Measurements from ENCODE around the gene CFAP73.

CFAP73 gene

DNA sequence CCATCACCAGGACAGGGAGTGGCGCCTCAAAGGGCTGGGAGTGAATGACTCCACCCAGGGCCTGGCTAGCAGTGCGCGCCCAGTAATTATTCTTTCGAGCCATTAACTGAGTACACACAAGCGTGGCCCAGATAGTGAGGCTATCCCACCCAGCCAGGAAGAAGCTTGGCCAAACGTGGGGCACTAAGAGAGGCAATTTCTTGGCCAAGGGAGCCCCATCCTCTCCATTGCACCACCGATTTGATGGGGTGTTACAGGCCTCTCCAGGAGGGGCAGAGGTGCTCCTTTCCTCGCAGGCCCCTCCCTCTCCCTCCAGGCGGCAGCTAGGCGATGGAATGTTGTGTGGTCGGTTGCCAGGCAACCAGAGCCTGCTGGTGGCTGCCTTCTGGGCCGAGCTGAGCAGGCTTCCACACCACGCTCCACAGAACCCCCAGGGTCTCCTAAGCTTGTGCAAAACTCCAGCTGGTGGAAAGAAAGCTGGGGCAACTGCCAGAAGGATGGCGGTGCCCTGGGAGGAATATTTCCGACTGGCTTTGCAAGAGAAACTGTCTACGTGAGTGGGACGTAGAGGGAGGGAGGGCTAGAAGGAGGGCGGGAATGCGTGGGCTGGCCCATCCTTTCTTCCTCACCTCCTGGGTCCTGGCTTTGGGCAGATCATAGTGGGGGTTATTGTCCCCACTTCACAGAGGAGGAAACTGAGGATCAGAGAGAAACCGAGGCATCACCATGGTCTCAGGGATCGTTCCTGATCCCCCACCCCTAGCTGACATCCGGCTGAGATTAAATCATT, at the start of gene CFAP73:
Gene CFAP73 (plus strand): TSS at position 364 of the 790 bp plus-strand sequence. CDS start 134 bp downstream, at position 498.
- Histone ChIP-seq H3K36me3 (ENCODE audit: control insufficient read depth, insufficient read depth, low read length) (no peaks in the 10 kb centered on the region), H3K4me3 (replicated peaks; ENCODE audit: low read depth, low read length) (no peak within 1 kb of the TSS), H3K27me3 (replicated peaks; ENCODE audit: control insufficient read depth, insufficient read depth, low read length) (peaks cover 2% of the 10 kb centered on the region; the same call in 1 of the 2 replicates)
- TF ChIP-seq, protein P1, sequence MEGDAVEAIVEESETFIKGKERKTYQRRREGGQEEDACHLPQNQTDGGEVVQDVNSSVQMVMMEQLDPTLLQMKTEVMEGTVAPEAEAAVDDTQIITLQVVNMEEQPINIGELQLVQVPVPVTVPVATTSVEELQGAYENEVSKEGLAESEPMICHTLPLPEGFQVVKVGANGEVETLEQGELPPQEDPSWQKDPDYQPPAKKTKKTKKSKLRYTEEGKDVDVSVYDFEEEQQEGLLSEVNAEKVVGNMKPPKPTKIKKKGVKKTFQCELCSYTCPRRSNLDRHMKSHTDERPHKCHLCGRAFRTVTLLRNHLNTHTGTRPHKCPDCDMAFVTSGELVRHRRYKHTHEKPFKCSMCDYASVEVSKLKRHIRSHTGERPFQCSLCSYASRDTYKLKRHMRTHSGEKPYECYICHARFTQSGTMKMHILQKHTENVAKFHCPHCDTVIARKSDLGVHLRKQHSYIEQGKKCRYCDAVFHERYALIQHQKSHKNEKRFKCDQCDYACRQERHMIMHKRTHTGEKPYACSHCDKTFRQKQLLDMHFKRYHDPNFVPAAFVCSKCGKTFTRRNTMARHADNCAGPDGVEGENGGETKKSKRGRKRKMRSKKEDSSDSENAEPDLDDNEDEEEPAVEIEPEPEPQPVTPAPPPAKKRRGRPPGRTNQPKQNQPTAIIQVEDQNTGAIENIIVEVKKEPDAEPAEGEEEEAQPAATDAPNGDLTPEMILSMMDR (IDR thresholded peaks at IDR 0.05; ENCODE audit: insufficient read depth, low read length, poor library complexity, severe bottlenecking) = no peak
- DNase-seq (ENCODE audit: extremely low read depth, insufficient read length) = no peak

DNA sequence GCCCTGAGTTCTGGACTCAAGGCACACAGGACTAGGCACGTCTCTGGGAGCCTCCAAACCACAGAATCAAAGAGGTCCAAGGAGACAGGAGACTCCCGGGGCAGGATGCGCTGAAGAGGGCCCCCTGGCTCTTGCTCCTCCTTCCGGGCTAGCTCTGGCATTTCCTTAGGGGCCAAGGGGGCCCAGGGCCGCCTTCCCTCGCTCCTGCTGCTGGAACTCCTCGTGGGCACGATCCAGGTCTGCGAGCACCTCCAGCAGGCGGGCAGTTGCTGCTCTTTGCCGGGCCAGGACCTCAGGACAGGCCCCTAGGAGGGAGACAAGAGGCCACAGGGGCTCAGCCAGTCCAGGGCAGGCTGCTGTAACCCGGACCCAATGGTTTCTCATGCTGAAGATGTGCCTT, 49.8 kb upstream of the CFAP73 start:
- H3K27me3 ChIP-seq (replicated peaks; ENCODE audit: control insufficient read depth, insufficient read depth, low read length) = no peaks in the 10 kb centered on the region; the same call in 1 of the 2 replicates
- no peak for DNase-seq (ENCODE audit: extremely low read depth, insufficient read length)
- H3K36me3 ChIP-seq (ENCODE audit: control insufficient read depth, insufficient read depth, low read length) = no peaks in the 10 kb centered on the region
- no peak overlapping the region for H3K4me3 ChIP-seq (replicated peaks; ENCODE audit: low read depth, low read length)
- TF ChIP-seq, protein P1 (IDR thresholded peaks at IDR 0.05; ENCODE audit: insufficient read depth, low read length, poor library complexity, severe bottlenecking) = no peak

- H3K4me3 ChIP-seq (replicated peaks; ENCODE audit: low read depth, low read length) = no peak overlapping the region
- DNase-seq (ENCODE audit: extremely low read depth, insufficient read length) = no peak
- no peaks in the 10 kb centered on the region for H3K36me3 ChIP-seq (ENCODE audit: control insufficient read depth, insufficient read depth, low read length)
- TF ChIP-seq, protein P1 (IDR thresholded peaks at IDR 0.05; ENCODE audit: insufficient read depth, low read length, poor library complexity, severe bottlenecking) = no peak
- H3K27me3 ChIP-seq (replicated peaks; ENCODE audit: control insufficient read depth, insufficient read depth, low read length) = no peaks in the 10 kb centered on the region; the same call in 1 of the 2 replicates
Measured at GRCh38 chr12:113101751-113102150, 47.8 kb upstream of the CFAP73 start.

DNA sequence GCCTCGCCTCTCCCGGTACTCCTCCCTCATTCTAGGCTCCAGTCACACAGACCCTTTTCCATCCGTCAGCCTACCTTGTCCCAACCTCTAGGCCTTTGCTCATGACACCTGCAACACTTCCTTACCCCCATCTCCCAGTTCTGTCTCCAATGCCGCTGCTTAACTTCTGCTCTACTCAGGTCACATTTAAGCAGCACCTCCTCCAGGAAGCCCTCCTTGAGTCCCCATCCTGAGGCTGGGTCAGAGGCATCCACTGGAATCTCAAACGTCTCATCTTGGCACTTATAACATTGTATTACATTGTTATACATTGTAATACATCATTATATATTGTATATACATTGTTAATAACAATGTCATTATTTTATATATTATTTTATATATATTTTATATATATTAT, 46.7 kb upstream of the CFAP73 start:
- Histone ChIP-seq H3K4me3 (replicated peaks; ENCODE audit: low read depth, low read length) (no peak overlapping the region), H3K36me3 (ENCODE audit: control insufficient read depth, insufficient read depth, low read length) (no peaks in the 10 kb centered on the region), H3K27me3 (replicated peaks; ENCODE audit: control insufficient read depth, insufficient read depth, low read length) (no peaks in the 10 kb centered on the region)
- TF ChIP-seq, protein P1 (IDR thresholded peaks at IDR 0.05; ENCODE audit: insufficient read depth, low read length, poor library complexity, severe bottlenecking) = no peak
- no peak for DNase-seq (ENCODE audit: extremely low read depth, insufficient read length)

DNA sequence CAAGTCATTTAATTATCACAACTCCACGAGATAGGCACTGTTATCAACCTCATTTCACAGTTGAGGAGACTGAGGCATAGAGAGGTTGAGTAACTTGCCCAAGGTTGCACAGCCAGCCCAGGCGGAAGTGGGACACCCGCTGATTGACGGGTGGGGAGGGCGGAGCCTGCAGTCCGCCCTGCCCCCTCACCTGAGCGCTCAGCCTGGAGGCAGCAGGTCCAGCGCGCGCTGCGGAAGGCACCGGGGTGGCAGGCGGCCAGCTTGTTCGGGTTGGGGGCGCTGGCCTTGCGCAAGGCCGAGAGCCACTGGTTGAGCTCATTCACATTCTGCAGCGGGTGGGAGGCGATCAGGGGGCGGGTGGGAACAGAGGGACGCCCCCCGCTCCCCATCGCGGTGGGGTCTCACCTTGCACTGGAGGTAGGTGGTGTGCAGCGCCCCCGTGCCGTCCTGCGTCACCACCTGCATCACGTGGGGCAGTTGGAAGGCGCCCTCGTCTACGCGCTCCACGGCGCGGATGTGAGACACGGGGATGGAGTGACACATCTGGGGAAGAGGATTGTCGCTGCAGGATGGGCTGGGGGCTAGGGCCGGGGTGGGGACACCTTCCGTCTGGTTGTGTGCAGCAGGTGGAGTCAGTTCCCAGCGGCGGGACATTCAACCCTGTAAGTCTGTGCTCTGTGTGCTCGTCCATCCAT, 45.6 kb upstream of the CFAP73 start:
- peak; percentile 64 for DNase-seq (ENCODE audit: extremely low read depth, insufficient read length)
- no peaks in the 10 kb centered on the region for H3K36me3 ChIP-seq (ENCODE audit: control insufficient read depth, insufficient read depth, low read length)
- H3K4me3 ChIP-seq (replicated peaks; ENCODE audit: low read depth, low read length) = peak overlapping the region; percentile 27; the same call in 1 of the 2 replicates
- TF ChIP-seq, protein P1 (IDR thresholded peaks at IDR 0.05; ENCODE audit: insufficient read depth, low read length, poor library complexity, severe bottlenecking) = no peak
- H3K27me3 ChIP-seq (replicated peaks; ENCODE audit: control insufficient read depth, insufficient read depth, low read length) = no peaks in the 10 kb centered on the region
